Psoas muscle (tissue), 8 donors: ENCODE results near the gene IL10. TPM values are rescaled to one million over a fixed set of nuclear protein-coding genes. Genes with fewer than 3 reads are reported as not detected.

Experiments
- ATAC-seq, 4 donors: fragments of 200-7000 bp; cut with Tn5 transposase; one replicate each; pipeline ENCODE4 v1.9.1; 2020; ENCODE audit warnings: moderate library complexity in 3 of 4, mild to moderate bottlenecking in 2 of 4
- DNase-seq, 2 donors: peaks; one replicate each; pipeline ENCODE4 v3.0.0-alpha.2; 2020
- H3K27ac ChIP-seq: fragments of 200-600 bp; one replicate; pipeline ENCODE4 v1.8.0; 2022
- H3K27me3 ChIP-seq, 3 donors: fragments of 200-600 bp in 1 of 3; one replicate each; pipeline versions ENCODE4 v1.6.1 to v1.8.0; 2013 to 2022; ENCODE audit warnings: low read length in 2 of 3, mild to moderate bottlenecking in 2 of 3, moderate library complexity in 1 of 3; ENCODE audit not compliant: insufficient read depth in 3 of 3
- H3K36me3 ChIP-seq, 2 donors: fragments of 200-600 bp in 1 of 2; one replicate each; pipeline versions ENCODE4 v1.6.1 to v1.8.0; 2013 to 2022; ENCODE audit warnings: low read depth in 1 of 2, mild to moderate bottlenecking in 1 of 2, moderate library complexity in 1 of 2; ENCODE audit not compliant: insufficient read depth in 1 of 2
- H3K4me1 ChIP-seq: fragments of 200-600 bp; one replicate; pipeline ENCODE4 v1.8.0; 2022
- H3K4me3 ChIP-seq: fragments of 200-600 bp; one replicate; pipeline ENCODE4 v1.8.0; 2022; ENCODE audit warnings: mild to moderate bottlenecking
- H3K9me3 ChIP-seq: fragments of 200-600 bp; one replicate; pipeline ENCODE4 v1.8.0; 2022
- WGBS, 3 donors: extraction: QIAGEN DNeasy Blood & Tissue Kit; methylation state at CpG; one replicate each; pipeline versions ENCODE4 v1.1.6 to v1.1.7; 2013; 5-methylcytosine and 5-hydroxymethylcytosine counted together
- intact Hi-C, 2 donors: fragments of 100-400 bp; cut with DNase I; formaldehyde crosslinking; loops; one replicate each; pipeline versions ENCODE4 v1.11.0 to v1.14.2; 2022
- polyA plus RNA-seq, 3 donors: library from polyadenylated mRNA; stranded (reverse); fragments of 200-250 nt; gene quantifications; one replicate each; pipeline ENCODE4 v1.2.3, GENCODE V29; 2013
- total RNA-seq, 4 donors: library from RNA; stranded (reverse); fragmentation: NEBNext Ultra II Directional in 2 of 4; extraction: Animal tissue kit (Norgen Biotek cat#: 25700) in 2 of 4; gene quantifications; one replicate each; pipeline versions ENCODE4 v1.2.1 to v1.2.4, GENCODE V29; 2021 to 2023
- TF ChIP-seq, protein P1 (sequence below): fragments of 200-600 bp; IDR thresholded peaks from one replicate; pipeline ENCODE4 v1.8.0; 2022; ENCODE audit warnings: antibody characterized with exemption
- donor health status: healthy with polysubstance abuse.
- donor health status: DM: no; HTN: no; CAD: no; lungs with moderate emphysema.
- donor health status: Bipolar disorder and iron deficiency.
- donor health status: healthy.
- donor health status: DM: yes; HTN: yes; CAD: no.
- donor health status: DM: no; HTN: no; CAD: no.
- donor health status: DM: no; HTN: no; CAD: no.
- donor health status: DM: yes; HTN: yes; CAD: no.

IL10 gene
- total and polyA plus RNA-seq, 7 donors: 0.20 to 0.82 (median 0.38) TPM; not detected in 1

GRCh38 chr1:206804156-206804737 is 32.0 kb upstream of the IL10 start:
- DNase-seq: no peak
- TF ChIP-seq, protein P1, sequence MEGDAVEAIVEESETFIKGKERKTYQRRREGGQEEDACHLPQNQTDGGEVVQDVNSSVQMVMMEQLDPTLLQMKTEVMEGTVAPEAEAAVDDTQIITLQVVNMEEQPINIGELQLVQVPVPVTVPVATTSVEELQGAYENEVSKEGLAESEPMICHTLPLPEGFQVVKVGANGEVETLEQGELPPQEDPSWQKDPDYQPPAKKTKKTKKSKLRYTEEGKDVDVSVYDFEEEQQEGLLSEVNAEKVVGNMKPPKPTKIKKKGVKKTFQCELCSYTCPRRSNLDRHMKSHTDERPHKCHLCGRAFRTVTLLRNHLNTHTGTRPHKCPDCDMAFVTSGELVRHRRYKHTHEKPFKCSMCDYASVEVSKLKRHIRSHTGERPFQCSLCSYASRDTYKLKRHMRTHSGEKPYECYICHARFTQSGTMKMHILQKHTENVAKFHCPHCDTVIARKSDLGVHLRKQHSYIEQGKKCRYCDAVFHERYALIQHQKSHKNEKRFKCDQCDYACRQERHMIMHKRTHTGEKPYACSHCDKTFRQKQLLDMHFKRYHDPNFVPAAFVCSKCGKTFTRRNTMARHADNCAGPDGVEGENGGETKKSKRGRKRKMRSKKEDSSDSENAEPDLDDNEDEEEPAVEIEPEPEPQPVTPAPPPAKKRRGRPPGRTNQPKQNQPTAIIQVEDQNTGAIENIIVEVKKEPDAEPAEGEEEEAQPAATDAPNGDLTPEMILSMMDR: no peak
- Histone ChIP-seq H3K27ac (no peak overlapping the region), H3K36me3 (no peaks in the 10 kb centered on the region), H3K4me1 (no peaks in the 10 kb centered on the region), H3K9me3 (no peaks in the 10 kb centered on the region), H3K4me3 (no peak overlapping the region), H3K27me3 (no peaks in the 10 kb centered on the region)
- intact Hi-C loops: loop anchor here in 1 of 2 donors (5.0 kb wide), 1 partner anchor 67 kb away; no protein-coding TSS in a partner anchor
- WGBS, 3 donors: 77 to 85% (median 80%) methylated on average over 1 of the region's 1 CpG
- no peak for ATAC-seq

- intact Hi-C loops: loop anchor here in 1 of 2 donors (5.0 kb wide), 1 partner anchor 66 kb away; no protein-coding TSS in a partner anchor
- TF ChIP-seq, protein P1: no peak
- ATAC-seq: peak in 1 of 4 donors; percentile 44
Observed at GRCh38 chr1:206803221-206803730, 31.0 kb upstream of the IL10 start.

DNA sequence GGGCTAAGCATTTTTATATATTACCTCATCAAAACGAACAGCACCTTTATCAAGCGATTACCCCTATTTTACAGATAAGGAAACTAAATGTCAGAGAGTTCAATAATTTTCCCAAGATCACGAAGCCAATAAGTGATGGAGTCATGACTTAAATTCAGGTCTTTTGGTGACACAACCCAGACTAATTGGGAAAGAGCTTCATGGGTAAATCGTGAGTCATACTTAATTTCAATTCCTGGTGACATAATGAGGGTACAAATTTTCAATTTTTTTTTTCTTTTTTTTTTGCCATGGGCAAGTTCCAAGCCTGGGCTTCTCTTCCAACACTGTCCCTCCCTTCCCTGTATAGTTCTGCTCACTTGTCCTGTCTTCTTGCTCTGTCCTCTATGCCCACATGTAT is 30.1 kb upstream of the IL10 start:
- Histone ChIP-seq H3K36me3 (no peaks in the 10 kb centered on the region), H3K9me3 (no peaks in the 10 kb centered on the region), H3K27me3 (no peaks in the 10 kb centered on the region), H3K4me3 (no peak overlapping the region), H3K4me1 (no peaks in the 10 kb centered on the region), H3K27ac (no peak overlapping the region)
- intact Hi-C loops: loop anchor here in 1 of 2 donors (5.0 kb wide), 1 partner anchor 65 kb away; no protein-coding TSS in a partner anchor
- WGBS, 3 donors: 81 to 89% (median 83%) methylated on average over 4 of the region's 4 CpGs
- DNase-seq (no peak), ATAC-seq (no peak)
- TF ChIP-seq, protein P1: no peak

More at GRCh38 chr1:206803221-206803730, 31.0 kb upstream of the IL10 start:
- Histone ChIP-seq H3K9me3 (no peaks in the 10 kb centered on the region), H3K36me3 (no peaks in the 10 kb centered on the region), H3K27ac (no peak overlapping the region), H3K4me1 (no peaks in the 10 kb centered on the region), H3K27me3 (no peaks in the 10 kb centered on the region), H3K4me3 (no peak overlapping the region)
- 88 to 91% (median 89%) methylated on average over 8 of the region's 8 CpGs for WGBS, 3 donors
- no peak for DNase-seq

DNA sequence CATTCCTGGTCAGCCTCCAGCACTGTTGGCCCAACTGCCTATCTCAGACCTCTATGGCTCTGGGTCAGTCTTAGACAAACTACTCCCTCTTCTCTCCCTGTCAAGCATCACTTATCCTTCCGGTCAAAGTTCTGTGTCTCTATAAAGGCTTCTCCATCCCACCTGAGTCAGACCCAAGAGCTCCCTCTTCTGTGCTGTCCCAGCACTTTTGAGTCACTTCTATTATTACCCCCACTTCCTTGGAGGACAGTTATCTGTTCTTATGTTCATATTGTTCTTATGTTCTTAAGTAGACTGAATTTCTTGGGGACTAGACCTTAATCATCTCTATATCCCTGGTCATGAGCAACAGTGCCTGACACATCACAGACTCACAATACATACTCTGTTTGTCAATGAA is 29.2 kb upstream of the IL10 start:
- Histone ChIP-seq H3K27ac (no peak overlapping the region), H3K4me1 (no peaks in the 10 kb centered on the region), H3K9me3 (no peaks in the 10 kb centered on the region), H3K4me3 (no peak overlapping the region), H3K36me3 (no peaks in the 10 kb centered on the region), H3K27me3 (no peaks in the 10 kb centered on the region)
- 75 to 91% (median 84%) methylated on average over 1 of the region's 1 CpG for WGBS, 3 donors
- TF ChIP-seq, protein P1: no peak
- intact Hi-C loops: loop anchor here in 1 of 2 donors (5.0 kb wide), 1 partner anchor 64 kb away; no protein-coding TSS in a partner anchor
- DNase-seq (no peak), ATAC-seq (peak; percentile 48 to 69 (median 59))
